GM18873 (cell line): Measurements from ENCODE around the gene CUX1.
"Not testable (repeated sequence)": the region's sequence is repeated elsewhere in the genome, so short reads cannot be mapped to it uniquely, and the experiment has no call there.

Source experiments
- ATAC-seq: cut with Tn5 transposase; IDR thresholded peaks from one replicate; pipeline ENCODE4 v1.9.1; 2021; ENCODE audit warnings: mild to moderate bottlenecking, moderate library complexity, moderate number of reproducible peaks; ENCODE audit not compliant: unreplicated experiment, low FRiP score

CUX1 gene

DNA sequence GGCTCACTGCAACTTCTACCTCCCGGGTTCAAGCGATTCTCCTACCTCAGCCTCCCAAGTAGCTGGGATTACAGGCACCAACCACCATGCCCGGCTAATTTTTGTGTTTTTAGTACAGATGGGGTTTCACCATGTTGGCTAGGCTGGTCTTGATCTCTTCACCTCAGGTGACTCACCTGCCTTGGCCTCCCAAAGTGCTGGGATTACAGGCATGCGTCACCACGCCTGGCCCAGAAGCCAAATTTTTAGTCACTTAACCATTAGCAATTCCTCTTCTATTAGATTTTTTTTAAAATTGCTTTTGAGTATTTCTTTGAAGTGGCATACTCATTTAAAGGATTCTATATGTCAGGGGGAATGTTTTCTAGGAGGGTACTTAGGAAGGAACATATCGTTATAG lies 112.5 kb downstream of the CUX1 start:
- ATAC-seq, result not testable (repeated sequence)

DNA sequence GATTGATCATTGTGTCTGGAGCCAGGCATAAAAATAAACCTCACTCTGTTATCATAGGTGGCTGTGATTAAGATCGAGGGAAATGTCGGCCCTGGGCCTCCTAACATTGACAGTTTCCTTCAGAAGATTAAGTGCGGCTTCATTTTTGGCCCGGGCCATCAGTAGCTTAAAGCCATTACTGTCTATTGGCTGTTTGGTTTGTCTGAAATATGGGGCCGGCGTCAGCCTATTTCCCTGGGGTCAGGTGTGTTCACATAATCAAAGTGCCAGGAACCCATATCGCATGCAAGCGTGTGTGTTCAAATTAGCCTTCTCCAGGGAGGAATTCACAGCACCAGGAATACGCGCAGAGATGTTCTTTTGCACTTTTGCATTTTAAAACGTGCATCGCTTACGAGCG lies 114.7 kb downstream of the CUX1 start:
- no peak for ATAC-seq

DNA sequence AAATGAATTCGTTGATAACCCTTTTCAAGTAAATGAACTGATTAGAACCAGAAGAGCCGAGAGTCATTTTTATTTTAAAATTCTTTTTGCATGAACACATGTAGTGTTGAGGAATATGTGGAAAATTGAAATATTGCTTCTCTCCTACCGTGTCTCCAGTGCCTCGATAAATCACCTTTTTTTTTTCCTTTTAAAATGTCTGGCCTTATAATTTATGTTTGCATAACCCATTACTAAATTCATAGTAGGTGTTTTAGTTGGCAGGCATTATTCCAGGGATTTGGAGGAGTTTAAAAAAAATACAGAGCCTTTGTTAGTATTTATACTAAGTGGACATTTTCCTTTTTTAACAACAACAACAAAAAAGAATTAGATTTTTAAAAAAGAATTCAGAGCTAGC lies 115.6 kb downstream of the CUX1 start:
- ATAC-seq, result no peak

DNA sequence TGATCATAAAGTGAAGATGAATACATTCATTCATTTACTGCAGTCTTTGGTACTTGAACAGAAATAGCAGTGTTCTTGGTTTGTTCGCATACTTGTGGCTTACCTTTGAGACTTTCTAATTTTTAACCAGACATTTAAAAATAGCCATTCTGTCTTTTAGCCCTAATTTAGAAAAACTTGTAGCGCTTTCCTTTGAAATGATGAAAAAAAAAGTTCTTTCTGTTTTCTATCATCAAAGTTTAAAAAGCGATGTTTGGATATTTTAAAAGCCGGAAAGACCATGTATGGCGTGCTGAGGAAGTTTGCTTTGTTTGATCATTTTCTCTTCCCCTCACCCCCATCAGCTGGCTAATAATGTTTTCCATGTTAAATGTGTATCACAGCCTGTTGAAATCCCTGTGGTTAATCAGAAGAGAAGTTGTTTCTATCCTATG lies 116.3 kb downstream of the CUX1 start:
- ATAC-seq, result no peak

DNA sequence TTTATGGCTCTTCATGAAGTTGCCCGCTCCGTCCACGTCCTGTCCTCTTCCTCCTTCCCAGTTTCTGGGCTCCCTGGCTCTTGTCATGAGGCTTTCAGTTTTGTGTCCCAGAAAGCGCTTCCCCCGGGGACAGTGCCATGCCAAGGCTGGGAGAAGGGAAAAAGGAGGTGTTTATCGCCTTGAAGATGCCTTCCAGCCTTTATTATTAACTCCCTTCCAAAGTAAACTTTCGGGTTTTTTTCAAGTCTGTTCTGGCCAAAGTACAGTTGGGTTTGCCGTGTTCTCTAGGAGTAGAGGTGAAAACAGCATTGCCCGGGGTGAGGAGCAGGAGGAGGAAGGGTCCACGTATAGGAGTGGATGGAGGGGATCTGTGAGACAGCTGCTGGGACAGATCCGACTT lies 117.2 kb downstream of the CUX1 start:
- ATAC-seq, result no peak

DNA sequence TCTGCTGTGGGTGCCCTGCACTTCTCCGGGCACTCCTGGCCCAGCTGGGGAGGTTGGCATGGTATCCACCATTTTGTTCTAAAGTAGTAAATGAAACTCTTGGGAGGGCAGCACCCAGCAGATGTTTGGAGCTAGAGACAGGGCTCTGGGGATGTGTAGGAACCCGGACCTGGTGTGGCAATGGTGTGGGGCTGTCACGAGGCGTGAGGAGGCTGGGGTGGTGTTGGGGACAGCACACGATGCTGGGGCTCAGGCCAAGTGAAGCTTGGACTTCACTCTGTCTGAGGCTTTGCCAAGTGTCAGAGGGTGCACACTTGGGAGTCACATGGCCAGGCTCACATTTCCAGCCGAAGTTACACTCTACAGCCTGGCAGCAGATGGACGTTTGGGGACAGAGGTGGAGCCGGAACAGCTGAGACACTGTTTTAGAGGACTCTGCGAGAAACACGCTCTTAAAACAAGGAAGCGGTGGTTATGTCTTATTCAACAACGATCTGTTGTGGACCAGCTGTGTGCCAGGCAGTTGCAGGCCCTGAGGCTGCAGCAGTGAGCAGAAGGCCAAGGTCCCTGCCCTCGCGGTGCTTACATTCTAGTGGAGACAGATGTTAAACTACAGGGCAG lies 118.2 kb downstream of the CUX1 start:
- no peak for ATAC-seq

DNA sequence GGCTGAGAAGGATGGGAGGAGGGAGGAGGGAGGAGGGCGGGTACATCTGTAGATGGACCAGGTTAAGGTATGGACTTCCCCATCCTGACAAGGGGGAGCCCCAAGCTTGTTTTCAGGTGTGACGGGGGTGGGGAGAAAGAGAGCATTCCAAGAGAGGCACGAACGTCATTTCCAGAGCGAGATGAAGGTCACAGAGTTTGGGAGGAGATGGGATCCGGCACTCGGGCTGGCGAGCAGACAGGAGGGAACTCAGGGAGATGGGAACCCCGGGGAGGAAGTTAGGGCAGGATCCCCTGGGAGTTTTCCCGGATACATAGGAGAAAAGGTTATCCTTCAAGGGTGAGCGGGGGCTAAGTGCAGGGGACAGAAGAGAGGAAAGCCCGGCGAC lies 118.8 kb downstream of the CUX1 start:
- ATAC-seq, result no peak

DNA sequence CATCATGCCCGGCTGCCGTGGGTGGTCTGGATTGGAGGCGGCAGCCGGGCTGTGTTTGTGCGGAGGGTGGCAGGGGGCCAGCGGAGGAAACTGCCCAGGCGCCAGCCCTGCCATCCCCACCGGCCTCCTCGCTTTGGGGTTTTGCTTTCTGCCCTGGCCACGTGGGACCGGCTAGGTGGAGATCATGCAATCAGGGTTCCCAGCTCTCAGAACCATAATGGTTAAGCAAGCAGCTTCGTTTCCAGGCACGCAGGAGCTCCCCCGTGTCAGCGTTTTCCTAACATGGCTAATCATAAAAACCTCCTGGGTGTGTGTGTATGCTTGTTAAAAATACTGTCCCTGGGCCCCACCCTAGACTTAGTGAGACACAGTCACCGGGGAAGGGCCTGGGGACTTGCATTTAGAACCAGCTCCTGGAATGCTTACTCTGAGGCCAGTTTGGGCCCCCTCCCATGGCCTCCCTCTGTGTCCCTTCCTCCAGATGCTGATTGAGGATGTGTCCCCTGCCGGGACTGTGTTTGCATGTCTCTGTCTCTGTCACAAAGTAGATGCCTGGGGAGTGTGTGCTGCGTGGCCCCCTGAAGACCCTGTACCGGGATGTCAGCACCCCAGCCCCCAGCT lies 119.3 kb downstream of the CUX1 start:
- ATAC-seq, result no peak

DNA sequence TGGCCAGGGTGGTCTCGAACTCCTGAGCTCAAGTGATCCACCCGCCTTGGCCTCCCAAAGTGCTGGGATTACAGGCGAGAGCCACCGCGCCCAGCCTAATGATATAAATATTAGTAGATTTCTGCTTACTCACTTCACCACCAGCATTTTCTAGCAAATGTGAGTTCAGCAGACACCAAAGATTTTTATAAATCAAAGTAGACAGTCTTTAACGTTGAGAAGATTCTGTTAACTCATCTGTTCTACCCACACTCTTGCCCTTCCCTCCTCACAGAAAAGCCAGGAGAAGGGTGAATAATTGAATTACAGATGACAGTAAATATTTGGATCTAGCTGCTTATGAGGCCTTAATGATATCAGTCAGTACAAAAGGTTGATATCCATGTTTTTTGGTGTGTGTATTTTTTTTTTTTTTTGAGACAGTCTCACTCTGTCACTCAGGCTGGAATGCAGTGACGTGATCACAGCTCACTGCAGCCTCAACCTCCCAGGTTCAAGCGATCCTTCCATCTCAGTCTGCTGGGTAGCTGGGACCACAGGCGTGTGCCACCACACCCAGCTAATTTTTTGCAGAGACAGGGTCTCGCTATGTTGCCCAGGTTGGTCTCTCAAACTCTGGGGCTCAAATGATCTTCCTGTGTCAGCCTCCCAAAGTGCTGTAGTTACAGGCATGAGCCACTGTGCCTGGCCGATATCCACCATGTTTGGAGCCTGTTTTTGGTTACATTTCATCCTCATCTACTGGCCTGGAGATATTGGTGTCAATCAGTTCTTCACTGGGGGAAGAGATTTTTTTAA lies 120.5 kb downstream of the CUX1 start:
- ATAC-seq, result no peak

DNA sequence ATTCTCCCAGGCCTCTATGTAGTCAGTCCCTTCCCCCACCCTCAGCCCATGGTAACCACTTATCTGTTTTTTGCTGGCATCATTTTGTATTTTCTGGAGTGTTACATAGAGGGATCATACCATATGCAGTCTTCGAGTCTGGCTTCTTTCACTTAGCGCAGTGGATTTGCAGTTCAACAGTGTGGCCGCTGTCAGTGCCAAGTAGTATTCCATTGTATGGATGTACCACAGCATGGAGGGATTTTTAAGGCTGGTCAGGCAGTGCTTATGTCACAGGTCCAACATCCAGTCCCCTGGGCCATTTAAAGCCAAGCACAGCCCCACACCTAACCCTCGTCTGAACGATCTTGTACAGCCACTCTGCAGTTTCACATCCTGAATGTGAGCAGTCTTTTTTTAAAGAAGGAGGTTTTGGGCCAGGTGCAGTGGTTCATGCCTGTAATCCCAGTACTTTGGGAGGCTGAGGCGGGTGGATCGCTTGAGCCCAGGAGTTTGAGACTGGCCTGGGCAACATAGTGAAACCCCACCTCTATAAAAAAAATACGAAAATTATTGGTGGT lies 121.8 kb downstream of the CUX1 start:
- no peak for ATAC-seq

DNA sequence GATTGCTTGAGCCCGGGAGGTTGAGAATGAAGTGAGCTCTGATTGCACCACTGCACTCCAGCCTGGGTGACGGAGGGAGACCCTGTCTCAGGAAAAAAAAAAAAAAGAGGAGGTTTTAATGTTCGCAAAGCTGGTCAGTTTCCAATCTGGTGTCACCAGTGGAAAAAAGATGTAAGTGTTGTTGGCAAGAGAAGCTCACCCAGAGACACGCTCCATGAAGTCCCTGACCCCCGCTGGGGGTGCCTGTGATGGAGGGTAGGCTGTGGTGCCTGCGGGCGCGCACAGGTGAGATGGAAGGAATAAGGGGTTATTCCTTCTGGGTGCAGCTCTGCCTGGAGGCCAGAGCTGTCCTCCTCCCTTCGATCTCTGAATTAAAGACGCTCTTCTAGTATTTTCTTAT lies 122.7 kb downstream of the CUX1 start:
- no peak for ATAC-seq

DNA sequence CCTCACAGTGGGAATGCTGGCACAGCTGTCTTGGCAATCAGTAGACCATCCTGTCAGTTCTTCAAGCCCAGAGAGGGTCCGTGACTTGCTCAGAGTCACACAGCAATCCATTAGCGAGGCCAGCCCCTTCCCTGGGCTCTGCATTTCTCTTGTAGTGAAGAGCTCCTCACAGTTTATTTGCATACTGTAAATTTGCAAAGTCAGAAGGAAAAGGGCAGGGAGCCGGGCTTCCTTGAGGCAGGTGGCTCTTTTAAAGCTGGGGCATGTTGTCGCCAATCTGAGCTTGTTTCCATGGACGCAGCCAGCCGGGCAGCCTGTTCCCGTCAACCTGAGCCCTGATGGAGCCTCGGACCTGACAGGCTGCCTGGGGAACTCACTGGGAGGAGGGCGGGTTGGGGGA lies 123.4 kb downstream of the CUX1 start:
- no peak for ATAC-seq

DNA sequence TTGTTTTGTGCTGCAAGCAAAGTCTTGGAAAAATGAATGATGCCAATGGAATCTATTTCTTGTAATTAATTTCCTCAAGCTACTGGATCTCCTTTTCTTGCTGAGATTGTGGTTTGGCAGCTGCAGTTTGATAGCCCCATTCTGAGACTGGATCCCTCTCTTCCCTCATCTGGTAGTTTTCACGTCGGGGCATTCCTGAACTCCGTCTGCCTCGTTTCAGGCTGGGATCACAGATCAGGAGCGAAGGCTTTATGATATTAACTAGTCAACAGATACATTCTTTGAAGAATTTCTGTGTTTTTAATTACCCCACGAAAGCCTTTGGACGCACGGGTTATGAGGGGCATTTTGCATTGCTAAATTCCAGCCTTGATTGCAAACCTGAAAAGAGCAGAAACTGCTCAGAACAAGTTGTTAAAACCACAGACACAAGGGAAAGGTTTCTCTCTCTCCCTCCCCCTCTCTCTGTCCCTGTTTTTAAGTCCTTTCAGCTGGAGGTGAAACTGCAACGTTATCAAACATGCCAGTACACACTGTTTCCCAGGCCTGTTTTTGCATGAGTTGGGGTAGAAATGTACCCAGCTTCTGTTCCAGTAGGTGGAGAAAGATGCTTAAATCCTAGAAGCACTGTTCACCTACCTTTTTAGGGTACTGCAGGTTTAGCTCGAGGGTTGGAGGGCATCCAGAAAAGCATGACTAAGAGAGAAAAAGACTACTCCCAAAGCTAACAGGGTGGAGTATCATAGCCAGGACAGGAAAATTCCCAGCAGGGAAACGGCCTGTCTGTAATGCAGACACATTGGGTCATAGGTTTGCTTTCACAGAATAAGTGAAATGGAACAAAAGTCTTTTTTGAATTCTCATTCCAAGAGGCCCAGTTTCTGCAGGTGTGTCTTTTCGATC lies 124.3 kb downstream of the CUX1 start:
- no peak for ATAC-seq

DNA sequence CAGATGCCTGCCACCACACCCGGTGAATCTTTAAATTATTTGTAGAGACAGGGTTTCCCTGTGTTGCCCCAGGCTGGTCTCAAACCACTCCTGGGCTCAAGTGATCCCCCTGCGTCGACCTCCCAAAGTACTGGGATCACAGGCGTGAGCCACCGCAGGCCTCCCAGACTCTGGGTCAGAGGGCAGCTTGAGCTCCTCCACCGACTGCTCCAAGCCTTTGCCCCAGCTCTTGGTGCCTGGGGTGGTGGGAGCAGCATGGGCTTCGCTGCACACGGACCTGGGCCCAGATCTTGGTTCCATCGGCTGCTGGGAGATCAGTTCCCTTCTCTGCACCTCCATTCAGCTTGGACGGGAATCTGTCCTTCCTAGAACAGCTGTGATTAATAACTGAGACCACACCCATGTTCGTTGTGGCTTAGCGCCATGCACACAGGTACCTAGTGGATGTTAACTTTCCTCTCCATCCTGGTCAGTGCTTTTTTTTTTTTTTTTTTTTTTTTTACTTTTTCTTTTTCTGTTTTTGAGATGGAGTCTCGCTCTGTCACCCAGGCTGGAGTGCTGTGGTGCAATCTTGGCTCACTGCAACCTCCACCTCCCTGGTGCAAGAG lies 125.3 kb downstream of the CUX1 start:
- ATAC-seq, result no peak

DNA sequence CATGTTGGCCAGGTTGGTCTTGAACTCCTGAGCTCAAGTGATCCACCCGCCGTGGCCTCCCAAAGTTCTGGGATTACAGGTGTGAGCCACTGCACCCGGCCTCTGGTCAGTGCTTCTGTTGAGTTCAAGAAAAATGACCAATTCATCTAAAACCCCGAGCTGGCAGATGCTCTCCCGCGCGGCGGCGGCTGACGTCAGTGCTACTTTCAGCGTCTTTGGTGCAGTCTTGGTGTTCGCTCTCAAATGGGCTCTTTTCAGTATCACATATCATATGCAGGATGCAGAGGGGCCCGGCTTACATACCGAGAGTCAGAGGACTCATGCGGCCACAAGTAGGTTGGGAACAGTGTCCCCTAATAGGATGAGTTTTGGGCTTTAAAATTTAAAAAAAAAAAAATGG lies 125.9 kb downstream of the CUX1 start:
- no peak for ATAC-seq

DNA sequence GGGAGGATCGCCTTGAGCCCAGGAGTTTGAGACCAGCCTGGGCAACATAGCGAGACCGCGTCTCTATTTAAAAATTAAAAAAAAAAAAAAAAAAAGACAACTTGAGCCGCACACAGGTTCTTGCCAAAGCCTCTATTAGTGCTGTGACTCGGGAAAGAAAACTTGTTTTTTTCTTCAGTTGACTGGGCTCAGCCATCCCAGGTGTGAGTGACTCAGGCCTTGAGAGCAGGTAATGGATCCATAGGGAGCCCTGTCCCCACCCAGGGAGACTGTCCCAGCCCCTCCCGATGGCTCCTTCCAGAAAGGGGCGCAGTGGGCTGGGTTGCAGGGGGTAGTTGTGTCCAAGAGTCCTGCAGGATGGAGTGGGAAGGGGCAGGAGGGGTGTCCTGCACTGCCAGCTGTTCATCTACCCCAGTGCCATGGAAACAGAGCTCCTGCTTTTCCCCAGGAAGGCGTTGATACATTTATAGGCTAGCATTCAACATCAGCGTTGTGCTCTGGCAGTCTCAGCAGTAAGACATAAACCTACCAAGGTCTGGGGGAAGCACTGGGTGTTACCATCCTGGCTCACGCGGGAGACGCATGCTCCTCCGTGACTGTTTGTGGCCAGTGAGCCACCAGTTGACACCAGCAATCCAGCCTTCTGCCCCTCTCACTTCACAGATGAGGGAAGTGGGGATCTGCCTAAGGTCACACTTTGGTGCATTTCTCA lies 126.6 kb downstream of the CUX1 start:
- no peak for ATAC-seq

DNA sequence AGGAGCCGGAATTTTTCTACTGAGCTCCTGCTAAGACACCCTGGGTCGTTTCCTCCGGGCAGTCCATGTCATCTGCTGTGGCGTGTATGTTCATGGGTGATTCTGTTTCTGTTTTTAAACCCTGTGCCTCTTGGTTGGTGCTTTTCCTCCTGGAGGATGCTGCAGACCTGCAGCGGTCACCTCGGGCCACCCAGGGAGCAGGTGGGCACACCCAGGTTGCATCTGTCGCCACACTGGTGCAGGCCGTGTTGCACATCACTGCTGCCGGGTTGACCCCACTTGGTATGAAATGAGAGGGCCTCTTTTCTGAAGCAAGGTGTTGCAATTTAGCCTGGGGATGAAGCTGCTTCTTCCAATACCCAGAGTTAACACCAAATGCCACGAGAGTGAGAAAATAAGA lies 127.2 kb downstream of the CUX1 start:
- ATAC-seq, result no peak

DNA sequence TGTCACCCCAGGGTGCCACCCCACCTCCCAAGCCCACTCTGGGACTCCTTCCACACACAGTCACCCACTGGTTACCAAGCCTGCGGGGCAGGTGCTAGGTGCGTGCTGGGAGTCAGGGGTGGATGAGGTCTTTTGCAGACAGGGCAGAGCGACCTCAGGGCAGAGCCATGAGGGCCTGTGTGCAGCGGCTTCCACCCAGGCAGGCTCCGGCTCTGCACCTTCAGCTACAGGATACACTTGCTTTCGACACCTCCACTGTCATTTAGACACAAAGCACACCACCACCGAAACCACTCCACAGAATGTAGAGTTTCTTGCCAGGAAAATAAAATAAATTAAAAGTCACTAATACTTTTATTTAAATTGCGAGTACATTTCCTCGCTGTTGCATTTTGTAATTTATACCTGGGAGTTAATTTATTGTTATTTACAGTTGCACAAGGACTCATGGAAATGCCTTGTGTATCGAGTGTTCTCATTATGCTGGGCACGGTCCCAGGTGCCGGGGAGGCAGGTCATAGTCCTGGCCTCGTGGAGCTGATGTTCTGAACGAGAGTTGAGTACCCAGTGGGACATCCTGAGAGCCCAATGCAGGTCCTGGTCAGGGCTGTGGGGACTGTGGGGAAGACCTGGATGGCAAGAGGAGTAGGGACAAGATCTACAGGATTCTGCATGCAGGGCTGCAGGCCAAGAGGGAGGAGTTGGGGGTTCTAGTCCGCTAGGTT lies 127.8 kb downstream of the CUX1 start:
- ATAC-seq, result no peak

DNA sequence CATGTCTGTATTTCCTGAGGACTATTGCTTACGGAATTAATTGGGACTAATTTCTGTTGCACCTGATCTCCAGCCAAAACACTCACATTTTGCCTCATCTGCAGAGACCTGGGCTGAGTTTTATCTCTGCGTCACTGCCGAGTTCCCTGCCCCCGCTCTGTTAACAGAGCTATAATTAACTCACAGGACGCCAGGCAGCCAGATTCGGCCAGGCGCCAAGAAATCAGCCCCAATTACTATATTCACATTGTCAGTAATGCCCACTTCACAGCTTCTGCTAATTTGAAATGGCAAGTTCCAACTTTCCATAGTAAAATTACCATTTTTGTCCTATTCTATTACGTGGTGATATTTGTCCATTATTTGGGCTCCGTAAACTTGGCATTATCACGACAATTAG lies 130.5 kb downstream of the CUX1 start:
- ATAC-seq, result no peak
